ENCODE measurements around the gene ZRANB3.

DNA sequence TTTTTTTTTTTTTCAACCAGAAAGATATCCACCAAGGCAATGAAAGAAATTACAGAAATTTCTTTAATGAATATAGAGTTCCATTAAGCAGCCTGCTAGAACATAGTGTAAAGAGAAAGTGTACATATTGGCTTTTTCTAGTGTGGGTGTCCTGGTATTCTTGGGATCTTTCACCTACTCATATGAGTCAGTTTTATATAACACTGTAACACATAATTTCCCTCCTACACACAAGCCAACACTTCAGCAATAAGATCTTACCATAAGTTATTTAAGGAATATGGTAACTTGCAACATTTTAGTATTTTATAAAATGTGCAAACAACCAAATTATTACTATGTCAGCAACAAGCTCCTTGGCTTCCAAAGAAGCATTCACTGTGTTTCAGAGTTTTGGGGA lies 59.9 kb downstream of the ZRANB3 start:
- TF ChIP-seq, protein P1, sequence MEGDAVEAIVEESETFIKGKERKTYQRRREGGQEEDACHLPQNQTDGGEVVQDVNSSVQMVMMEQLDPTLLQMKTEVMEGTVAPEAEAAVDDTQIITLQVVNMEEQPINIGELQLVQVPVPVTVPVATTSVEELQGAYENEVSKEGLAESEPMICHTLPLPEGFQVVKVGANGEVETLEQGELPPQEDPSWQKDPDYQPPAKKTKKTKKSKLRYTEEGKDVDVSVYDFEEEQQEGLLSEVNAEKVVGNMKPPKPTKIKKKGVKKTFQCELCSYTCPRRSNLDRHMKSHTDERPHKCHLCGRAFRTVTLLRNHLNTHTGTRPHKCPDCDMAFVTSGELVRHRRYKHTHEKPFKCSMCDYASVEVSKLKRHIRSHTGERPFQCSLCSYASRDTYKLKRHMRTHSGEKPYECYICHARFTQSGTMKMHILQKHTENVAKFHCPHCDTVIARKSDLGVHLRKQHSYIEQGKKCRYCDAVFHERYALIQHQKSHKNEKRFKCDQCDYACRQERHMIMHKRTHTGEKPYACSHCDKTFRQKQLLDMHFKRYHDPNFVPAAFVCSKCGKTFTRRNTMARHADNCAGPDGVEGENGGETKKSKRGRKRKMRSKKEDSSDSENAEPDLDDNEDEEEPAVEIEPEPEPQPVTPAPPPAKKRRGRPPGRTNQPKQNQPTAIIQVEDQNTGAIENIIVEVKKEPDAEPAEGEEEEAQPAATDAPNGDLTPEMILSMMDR (conservative IDR thresholded peaks at IDR 0.05 in 1 of 2, IDR thresholded peaks at IDR 0.05 in 1 of 2; ENCODE audit: extremely low read depth in 1 of 2, insufficient read depth in 1 of 2, low read depth in 1 of 2, low read length in 2 of 2): no peak
- TF ChIP-seq EZH2 (IDR thresholded peaks at IDR 0.05; ENCODE audit: borderline replicate concordance, low read length): no peak
